Stimulated activated CD8-positive, alpha-beta memory T cell treated with anti-CD3 and anti-CD28 coated beads, Interleukin-7, amount 100 ng/mL, for 1 hour (primary cell): ENCODE results near the gene PRDX5.

Experiments
- DNase-seq, 2 donors: peaks; one replicate each; pipeline ENCODE4 v3.0.0-alpha.2; 2020; ENCODE audit warnings: low read depth in 2 of 2

The PRDX5 gene

DNA sequence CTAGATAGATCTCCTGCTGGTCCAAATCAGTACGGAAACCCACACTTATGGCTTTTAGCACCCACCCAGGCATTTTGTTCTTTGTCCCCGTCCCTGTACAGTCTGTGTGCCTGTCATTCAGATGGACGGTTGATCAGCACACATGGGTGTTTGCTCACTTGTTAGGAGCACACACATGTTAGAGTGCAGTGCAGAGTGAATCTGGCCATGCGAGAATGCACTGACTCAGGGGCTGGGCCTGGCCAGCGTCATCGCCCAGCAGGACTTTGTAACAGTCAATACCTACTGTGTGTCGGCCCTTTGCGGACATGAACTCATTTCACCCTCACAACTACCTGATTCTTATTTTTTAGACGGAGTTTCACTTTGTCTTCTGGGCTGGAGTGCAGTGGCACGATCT, 44.4 kb downstream of the PRDX5 start:
- no peak for DNase-seq

DNA sequence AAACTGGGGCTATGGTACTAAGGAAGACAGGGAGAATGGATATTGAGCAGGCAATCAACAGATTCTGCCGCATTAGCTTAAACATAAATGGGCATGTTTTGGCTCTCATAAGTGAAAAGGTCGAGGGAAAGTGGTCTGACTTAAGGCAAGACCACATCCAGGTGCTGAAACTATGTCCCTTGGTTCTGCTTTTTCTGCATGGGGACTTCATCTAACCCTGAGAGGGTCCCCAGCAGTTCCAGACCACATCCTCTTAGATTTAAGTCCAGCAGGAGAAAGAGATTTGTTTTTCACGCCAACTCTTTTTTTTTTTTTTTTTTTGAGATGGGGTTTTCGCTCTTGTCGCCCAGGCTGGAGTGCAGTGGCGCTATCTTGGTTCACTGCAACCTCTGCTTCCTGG, 46.5 kb downstream of the PRDX5 start:
- DNase-seq: no peak

DNA sequence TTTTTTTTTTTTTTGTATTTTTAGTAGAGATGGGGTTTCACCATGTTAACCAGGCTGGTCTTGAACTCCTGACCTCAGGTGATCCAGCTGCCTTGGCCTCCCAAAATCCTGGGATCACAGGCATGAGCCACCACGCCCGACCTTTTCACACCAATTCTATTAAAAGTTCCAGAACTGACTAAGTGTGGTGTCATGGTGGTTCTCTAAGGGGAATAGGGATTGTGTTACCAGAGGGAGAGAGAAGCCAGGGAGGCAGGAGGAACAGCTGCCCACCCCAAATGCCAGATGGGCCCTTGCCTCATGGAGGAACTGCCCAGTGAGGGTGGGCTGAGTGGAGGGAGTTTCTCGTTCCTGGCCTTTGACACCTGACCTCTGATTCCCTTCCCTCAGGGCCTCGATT, 47.0 kb downstream of the PRDX5 start:
- no peak for DNase-seq

DNA sequence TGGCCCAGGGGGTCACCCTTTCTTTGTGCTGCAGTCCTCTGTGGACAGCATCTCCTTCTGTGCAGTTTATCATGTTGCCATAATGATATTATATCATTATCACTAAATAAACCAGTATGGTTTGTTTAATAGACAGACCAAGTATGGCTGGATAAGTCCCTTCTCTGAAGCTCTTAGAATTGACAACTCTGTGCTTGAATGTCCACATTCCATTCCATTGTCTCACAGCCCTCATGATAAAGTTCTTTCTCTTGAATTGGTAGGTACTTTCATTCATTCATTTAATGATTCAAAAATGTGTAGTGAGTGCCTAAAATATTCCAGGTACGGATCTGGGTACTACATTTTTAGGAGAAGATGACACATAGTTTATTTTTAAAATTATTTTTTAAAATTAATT, 48.8 kb downstream of the PRDX5 start:
- no peak for DNase-seq

DNA sequence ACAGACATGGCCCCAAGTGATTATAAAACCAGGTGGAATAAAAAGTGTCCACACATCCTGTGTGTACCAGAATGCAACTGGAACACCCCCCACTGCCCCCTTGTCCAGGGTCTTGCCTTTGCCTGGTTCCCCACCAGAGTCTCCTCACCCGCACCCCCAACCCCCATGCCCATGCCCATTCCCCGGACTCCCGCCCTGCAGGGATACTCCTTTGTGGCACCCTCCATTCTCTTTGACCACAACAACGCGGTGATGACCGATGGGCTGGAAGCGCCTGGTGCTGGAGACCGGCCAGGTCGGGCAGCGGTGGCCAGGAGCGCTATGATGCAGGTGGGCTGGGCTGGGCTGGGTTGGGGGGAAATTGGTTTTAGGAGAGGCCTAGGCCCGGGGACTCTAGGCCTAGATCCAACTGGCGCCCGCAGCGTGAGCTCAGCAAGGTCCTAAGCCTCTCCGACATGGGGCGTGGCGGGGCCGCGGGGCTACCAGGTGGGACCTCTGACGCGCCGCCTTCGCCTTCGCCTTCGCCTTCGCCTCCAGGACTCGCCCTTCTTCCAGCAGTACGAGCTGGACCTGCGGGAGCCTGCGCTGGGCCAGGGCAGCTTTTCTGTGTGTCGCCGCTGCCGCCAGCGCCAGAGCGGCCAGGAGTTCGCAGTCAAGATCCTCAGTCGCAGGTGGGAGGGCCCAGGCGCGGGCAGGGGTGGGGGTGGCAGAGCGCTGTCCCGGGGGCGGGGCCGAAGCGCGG, 50.2 kb downstream of the PRDX5 start:
- no peak for DNase-seq

DNA sequence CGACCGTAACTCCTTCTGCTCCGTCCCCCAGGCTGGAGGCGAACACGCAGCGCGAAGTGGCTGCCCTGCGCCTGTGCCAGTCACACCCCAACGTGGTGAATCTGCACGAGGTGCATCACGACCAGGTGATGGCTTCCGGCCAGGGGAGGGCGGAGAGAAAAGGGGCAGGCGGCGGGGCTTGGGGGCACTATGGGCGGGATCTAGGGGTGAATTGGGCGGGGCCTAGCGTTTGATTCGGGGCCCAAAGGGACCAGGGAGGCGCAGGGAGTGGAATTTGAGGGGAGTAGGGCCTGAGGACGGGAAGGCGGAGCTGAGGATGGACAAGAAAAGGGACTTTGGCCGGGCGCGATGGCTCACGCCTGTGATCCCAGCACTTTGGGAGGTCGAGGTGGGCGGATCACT, 50.8 kb downstream of the PRDX5 start:
- DNase-seq: no peak

DNA sequence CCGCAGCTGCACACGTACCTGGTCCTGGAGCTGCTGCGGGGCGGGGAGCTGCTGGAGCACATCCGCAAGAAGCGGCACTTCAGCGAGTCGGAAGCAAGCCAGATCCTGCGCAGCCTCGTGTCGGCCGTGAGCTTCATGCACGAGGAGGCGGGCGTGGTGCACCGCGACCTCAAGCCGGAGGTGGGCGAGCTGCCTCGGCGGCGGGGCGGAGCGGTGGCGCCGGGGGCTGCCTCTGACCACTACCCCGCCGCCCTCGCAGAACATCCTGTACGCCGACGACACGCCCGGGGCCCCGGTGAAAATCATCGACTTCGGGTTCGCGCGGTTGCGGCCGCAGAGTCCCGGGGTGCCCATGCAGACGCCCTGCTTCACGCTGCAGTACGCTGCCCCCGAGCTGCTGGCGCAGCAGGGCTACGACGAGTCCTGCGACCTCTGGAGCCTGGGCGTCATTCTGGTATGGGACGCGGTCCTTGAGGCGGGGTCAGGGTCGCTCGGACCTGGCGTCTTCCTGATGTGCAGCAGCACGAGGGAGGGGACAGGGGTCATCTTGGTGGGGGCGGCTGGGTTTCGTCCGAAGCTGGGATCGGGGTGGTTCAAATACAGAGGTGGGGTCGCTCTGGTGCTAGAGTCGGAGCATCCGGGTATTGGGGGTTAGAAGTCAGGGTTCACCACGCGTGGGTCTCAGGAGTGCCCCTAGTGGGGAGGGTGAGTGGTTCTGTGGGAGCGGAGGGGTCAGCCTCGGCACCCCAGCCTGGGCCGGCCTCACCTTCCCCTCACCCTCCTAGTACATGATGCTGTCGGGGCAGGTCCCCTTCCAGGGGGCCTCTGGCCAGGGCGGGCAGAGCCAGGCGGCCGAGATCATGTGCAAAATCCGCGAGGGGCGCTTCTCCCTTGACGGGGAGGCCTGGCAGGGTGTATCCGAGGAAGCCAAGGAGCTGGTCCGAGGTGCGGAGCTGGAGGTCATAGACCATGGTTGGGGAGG, 51.8 kb downstream of the PRDX5 start:
- DNase-seq: no peak

DNA sequence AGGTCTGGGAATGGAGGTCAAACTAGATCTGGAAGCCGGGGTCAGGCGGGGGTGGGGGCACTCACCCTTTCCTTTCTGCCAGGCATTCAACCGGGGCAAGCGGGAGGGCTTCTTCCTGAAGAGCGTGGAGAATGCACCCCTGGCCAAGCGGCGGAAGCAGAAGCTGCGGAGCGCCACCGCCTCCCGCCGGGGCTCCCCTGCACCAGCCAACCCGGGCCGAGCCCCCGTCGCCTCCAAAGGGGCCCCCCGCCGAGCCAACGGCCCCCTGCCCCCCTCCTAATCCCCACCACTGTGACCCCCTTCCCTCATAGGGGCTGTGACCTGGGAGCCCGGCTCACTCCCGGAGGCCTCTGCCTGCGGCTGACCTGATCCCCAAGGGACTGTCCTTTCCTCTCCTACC, 53.3 kb downstream of the PRDX5 start:
- DNase-seq: no peak
